Measurements from ENCODE around the gene MYO5A.

GRCh38 chr15:52428297-52428696, 100.4 kb downstream of the MYO5A start:
- TF ChIP-seq CTCF (conservative IDR thresholded peaks at IDR 0.05 in 1 of 2, IDR thresholded peaks at IDR 0.05 in 1 of 2; ENCODE audit: low read depth in 1 of 2, low read length in 2 of 2): no peak
- no peak for TF ChIP-seq EZH2 (IDR thresholded peaks at IDR 0.05; ENCODE audit: low read length, missing control alignments)

Measured in fibroblast of lung (primary cell).